ENCODE results near the gene ZC3H11A. TPM values are rescaled to one million over a fixed set of nuclear protein-coding genes. Genes with fewer than 3 reads are reported as not detected.

ZC3H11A gene
- total RNA-seq, 1 experiment from 2014 or later: 66.7 TPM

- no TSS peak for BruUV-seq (replicated peaks)
- no peak for DNase-seq
- Mint-ChIP-seq H3K27me3 (ENCODE audit: insufficient read depth, unreplicated experiment) (no peaks in the 10 kb centered on the region), H3K36me3 (ENCODE audit: insufficient read depth, unreplicated experiment) (peaks cover 83% of the 10 kb centered on the region), H3K27ac (ENCODE audit: unreplicated experiment) (peak overlapping the region; percentile 29), H3K4me3 (ENCODE audit: unreplicated experiment) (no peak overlapping the region), H3K9me3 (ENCODE audit: unreplicated experiment) (no peaks in the 10 kb centered on the region), H3K4me1 (ENCODE audit: low read depth, unreplicated experiment) (no peaks in the 10 kb centered on the region)
- TF ChIP-seq, protein P1, sequence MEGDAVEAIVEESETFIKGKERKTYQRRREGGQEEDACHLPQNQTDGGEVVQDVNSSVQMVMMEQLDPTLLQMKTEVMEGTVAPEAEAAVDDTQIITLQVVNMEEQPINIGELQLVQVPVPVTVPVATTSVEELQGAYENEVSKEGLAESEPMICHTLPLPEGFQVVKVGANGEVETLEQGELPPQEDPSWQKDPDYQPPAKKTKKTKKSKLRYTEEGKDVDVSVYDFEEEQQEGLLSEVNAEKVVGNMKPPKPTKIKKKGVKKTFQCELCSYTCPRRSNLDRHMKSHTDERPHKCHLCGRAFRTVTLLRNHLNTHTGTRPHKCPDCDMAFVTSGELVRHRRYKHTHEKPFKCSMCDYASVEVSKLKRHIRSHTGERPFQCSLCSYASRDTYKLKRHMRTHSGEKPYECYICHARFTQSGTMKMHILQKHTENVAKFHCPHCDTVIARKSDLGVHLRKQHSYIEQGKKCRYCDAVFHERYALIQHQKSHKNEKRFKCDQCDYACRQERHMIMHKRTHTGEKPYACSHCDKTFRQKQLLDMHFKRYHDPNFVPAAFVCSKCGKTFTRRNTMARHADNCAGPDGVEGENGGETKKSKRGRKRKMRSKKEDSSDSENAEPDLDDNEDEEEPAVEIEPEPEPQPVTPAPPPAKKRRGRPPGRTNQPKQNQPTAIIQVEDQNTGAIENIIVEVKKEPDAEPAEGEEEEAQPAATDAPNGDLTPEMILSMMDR (IDR thresholded peaks at IDR 0.05; ENCODE audit: insufficient read depth in 1 of 2, low read depth in 1 of 2, low read length in 1 of 2, severe bottlenecking in 1 of 2, unreplicated experiment in 1 of 2): no peak
- POLR2A ChIA-PET: no interaction called here
- Histone ChIP-seq H3K4me1 (no peaks in the 10 kb centered on the region), H3K27me3 (replicated peaks; ENCODE audit: control insufficient read depth, insufficient read depth, low read length) (no peaks in the 10 kb centered on the region), H3K36me3 (ENCODE audit: control insufficient read depth, insufficient read depth, low read length) (no peaks in the 10 kb centered on the region; the same call in 1 of the 2 replicates), H3K4me3 (ENCODE audit: low read depth, low read length) (no peak overlapping the region), H3K9me3 (no peaks in the 10 kb centered on the region)
- intact Hi-C loops (cut with micrococcal nuclease; ENCODE audit: unreplicated experiment): no loop called here
- CTCF ChIA-PET: no interaction called here
Observed at GRCh38 chr1:203805689-203806088, 10.3 kb downstream of the ZC3H11A start.

- H3K4me3 Mint-ChIP-seq (ENCODE audit: unreplicated experiment): no peak overlapping the region
- BruUV-seq (replicated peaks): no TSS peak
Observed at GRCh38 chr1:203807196-203807595, 11.8 kb downstream of the ZC3H11A start.

GRCh38 chr1:203813581-203814341 is 18.3 kb downstream of the ZC3H11A start:
- no peaks in the 10 kb centered on the region for H3K4me1 Mint-ChIP-seq (ENCODE audit: low read depth, unreplicated experiment)
- H3K4me3 ChIP-seq (ENCODE audit: low read depth, low read length): no peak overlapping the region
- POLR2A ChIA-PET: no interaction called here
- peaks cover 78% of the 10 kb centered on the region for H3K36me3 Mint-ChIP-seq (ENCODE audit: insufficient read depth, unreplicated experiment)
- H3K27me3 Mint-ChIP-seq (ENCODE audit: insufficient read depth, unreplicated experiment): no peaks in the 10 kb centered on the region
- no peaks in the 10 kb centered on the region for H3K9me3 ChIP-seq
- intact Hi-C loops (cut with micrococcal nuclease; ENCODE audit: unreplicated experiment): no loop called here
- peak overlapping the region; percentile 7 for H3K27ac Mint-ChIP-seq (ENCODE audit: unreplicated experiment)
- DNase-seq: no peak
- no peaks in the 10 kb centered on the region for H3K36me3 ChIP-seq (ENCODE audit: control insufficient read depth, insufficient read depth, low read length)
- no peaks in the 10 kb centered on the region for H3K4me1 ChIP-seq
- CTCF ChIA-PET: no interaction called here
- TF ChIP-seq, protein P1 (IDR thresholded peaks at IDR 0.05; ENCODE audit: insufficient read depth in 1 of 2, low read depth in 1 of 2, low read length in 1 of 2, severe bottlenecking in 1 of 2, unreplicated experiment in 1 of 2): no peak
- BruUV-seq (replicated peaks): no TSS peak
- no peaks in the 10 kb centered on the region for H3K27me3 ChIP-seq (replicated peaks; ENCODE audit: control insufficient read depth, insufficient read depth, low read length)
- H3K4me3 Mint-ChIP-seq (ENCODE audit: unreplicated experiment): no peak overlapping the region
- no peaks in the 10 kb centered on the region for H3K9me3 Mint-ChIP-seq (ENCODE audit: unreplicated experiment)

More at GRCh38 chr1:203807196-203807595, 11.8 kb downstream of the ZC3H11A start:
- Histone ChIP-seq H3K9me3 (no peaks in the 10 kb centered on the region), H3K27me3 (replicated peaks; ENCODE audit: control insufficient read depth, insufficient read depth, low read length) (no peaks in the 10 kb centered on the region), H3K36me3 (ENCODE audit: control insufficient read depth, insufficient read depth, low read length) (no peaks in the 10 kb centered on the region; the same call in 1 of the 2 replicates), H3K4me1 (no peaks in the 10 kb centered on the region), H3K4me3 (ENCODE audit: low read depth, low read length) (no peak overlapping the region)
- Mint-ChIP-seq H3K9me3 (ENCODE audit: unreplicated experiment) (no peaks in the 10 kb centered on the region), H3K4me1 (ENCODE audit: low read depth, unreplicated experiment) (no peaks in the 10 kb centered on the region), H3K36me3 (ENCODE audit: insufficient read depth, unreplicated experiment) (peaks cover 93% of the 10 kb centered on the region), H3K27ac (ENCODE audit: unreplicated experiment) (no peak overlapping the region), H3K27me3 (ENCODE audit: insufficient read depth, unreplicated experiment) (no peaks in the 10 kb centered on the region)
- POLR2A ChIA-PET: no interaction called here
- intact Hi-C loops (cut with micrococcal nuclease; ENCODE audit: unreplicated experiment): no loop called here
- CTCF ChIA-PET: no interaction called here
- no peak for DNase-seq
- TF ChIP-seq, protein P1 (IDR thresholded peaks at IDR 0.05; ENCODE audit: insufficient read depth in 1 of 2, low read depth in 1 of 2, low read length in 1 of 2, severe bottlenecking in 1 of 2, unreplicated experiment in 1 of 2): no peak

Data from Caco-2 (cell line).